ENCODE results near the gene TPPP2.
"Not testable (repeated sequence)": the region's sequence is repeated elsewhere in the genome, so short reads cannot be mapped to it uniquely, and the experiment has no call there.

The TPPP2 gene

GRCh38 chr14:21029917-21030316 lies at the start of gene TPPP2:
Gene TPPP2 (plus strand): TSS chr14:21030217. CDS start chr14:21030582, 365 bp downstream.
- TF ChIP-seq, protein P1, sequence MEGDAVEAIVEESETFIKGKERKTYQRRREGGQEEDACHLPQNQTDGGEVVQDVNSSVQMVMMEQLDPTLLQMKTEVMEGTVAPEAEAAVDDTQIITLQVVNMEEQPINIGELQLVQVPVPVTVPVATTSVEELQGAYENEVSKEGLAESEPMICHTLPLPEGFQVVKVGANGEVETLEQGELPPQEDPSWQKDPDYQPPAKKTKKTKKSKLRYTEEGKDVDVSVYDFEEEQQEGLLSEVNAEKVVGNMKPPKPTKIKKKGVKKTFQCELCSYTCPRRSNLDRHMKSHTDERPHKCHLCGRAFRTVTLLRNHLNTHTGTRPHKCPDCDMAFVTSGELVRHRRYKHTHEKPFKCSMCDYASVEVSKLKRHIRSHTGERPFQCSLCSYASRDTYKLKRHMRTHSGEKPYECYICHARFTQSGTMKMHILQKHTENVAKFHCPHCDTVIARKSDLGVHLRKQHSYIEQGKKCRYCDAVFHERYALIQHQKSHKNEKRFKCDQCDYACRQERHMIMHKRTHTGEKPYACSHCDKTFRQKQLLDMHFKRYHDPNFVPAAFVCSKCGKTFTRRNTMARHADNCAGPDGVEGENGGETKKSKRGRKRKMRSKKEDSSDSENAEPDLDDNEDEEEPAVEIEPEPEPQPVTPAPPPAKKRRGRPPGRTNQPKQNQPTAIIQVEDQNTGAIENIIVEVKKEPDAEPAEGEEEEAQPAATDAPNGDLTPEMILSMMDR (IDR thresholded peaks at IDR 0.05; ENCODE audit: borderline replicate concordance, insufficient read depth, low read depth, low read length), result no peak
- H3K4me3 ChIP-seq (ENCODE audit: low read depth, low read length), result no peak within 1 kb of the TSS

GRCh38 chr14:20980906-20981305 lies 49.1 kb upstream of the TPPP2 start:
- H3K4me3 ChIP-seq (ENCODE audit: low read depth, low read length), result no peak overlapping the region
- TF ChIP-seq, protein P1 (IDR thresholded peaks at IDR 0.05; ENCODE audit: borderline replicate concordance, insufficient read depth, low read depth, low read length), result no peak

DNA sequence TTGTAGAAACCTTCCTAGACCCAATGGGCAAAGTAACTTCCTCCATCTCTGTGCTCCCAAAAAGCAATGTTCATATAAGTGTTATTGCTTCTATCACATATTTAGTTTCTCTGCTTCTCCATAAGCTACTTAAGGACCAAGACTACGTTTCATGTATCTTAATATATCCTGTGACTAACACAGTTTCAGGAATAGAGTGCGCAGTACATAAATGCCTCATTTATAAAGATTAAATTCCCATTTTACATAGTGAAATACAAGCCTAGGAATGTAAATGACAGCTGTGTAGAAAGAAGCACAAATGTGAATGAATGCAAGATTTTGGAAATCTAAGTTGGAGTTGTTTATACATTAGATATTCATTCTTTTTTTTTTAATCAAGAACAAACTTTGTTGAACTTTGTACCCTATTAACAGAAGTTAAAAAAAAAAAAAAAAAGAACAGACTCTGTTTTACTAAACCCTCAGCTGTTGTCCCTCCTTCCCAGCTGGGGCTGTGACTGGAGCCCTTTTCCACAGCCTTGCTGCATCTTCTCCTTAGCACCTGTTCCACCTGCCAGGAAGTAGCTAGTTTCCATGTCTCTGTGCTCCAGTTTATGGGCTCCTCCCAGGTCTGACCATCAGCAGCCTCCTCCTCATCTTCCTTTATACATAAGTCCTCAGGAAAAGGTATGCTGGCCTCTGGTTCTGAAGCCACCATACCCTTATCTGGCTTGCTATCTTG lies 47.2 kb upstream of the TPPP2 start:
- H3K4me3 ChIP-seq (ENCODE audit: low read depth, low read length), result no peak overlapping the region
- TF ChIP-seq, protein P1 (IDR thresholded peaks at IDR 0.05; ENCODE audit: borderline replicate concordance, insufficient read depth, low read depth, low read length), result no peak

- not testable (repeated sequence) for H3K4me3 ChIP-seq (ENCODE audit: low read depth, low read length)
These were observed 44.4 kb upstream of the TPPP2 start for GRCh38 chr14:20985650-20986049.

DNA sequence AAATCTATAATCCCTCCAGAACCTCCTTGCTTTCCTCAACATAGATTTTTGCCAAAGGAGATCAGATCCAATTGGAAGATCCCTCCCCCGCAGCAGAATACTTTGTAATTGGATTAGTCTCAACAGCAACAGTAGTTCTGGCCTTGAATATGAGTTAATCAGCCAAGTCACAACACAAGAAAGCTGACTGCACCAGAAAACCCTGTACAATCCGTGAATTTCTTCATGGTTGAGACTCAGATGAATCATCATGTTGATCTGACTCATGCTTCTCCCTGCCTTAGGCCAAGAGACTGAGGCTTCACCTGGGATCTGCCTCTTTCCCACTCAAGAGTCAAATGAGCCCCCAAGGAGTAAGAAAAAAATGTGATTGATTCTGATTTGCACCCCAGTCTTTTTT lies 43.2 kb upstream of the TPPP2 start:
- no peak overlapping the region for H3K4me3 ChIP-seq (ENCODE audit: low read depth, low read length)
- TF ChIP-seq, protein P1 (IDR thresholded peaks at IDR 0.05; ENCODE audit: borderline replicate concordance, insufficient read depth, low read depth, low read length), result no peak

DNA sequence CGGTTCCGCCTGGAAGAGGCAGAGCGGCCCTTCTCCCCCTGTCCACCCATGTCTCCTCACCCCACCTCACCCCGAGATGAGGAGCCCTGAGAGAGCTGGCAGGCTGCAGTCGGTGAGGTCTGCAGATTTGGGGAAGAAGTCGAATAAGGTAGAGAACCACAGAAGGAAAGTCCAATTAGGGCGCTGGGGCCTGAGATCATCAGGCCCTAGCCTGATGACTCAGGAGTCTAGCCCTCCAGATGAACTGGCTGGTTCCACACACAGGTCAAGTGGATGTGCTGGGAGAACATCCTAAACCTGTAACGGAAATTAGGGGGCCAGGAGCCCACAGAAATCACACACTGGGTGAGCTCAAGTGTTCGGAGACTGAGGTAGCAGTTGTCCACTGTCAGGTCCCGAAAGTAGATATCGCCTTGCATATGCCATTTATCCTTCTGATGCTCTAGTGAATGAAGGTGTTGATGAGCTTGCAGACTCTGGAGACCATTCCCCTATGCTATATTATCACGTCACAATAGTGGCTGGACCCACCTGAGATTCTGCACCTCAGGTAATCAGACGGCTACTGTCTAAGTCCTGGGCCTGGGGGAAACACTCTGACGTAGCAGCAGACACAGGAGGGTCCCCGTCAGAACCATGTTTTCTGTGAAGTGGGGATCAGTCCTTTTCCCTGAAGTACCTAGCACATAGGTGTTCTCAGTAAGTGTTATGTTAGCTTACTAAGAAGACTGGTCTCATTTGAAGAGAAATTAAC lies 41.1 kb upstream of the TPPP2 start:
- no peak overlapping the region for H3K4me3 ChIP-seq (ENCODE audit: low read depth, low read length)
- TF ChIP-seq, protein P1 (IDR thresholded peaks at IDR 0.05; ENCODE audit: borderline replicate concordance, insufficient read depth, low read depth, low read length), result no peak

GRCh38 chr14:20989471-20989786 lies 40.6 kb upstream of the TPPP2 start:
- H3K4me3 ChIP-seq (ENCODE audit: low read depth, low read length), result no peak overlapping the region
- TF ChIP-seq, protein P1 (IDR thresholded peaks at IDR 0.05; ENCODE audit: borderline replicate concordance, insufficient read depth, low read depth, low read length), result no peak
